Loucy (cell line): ENCODE results near the gene BLID.

Source experiments
- H2AFZ ChIP-seq: fragments of 200-600 bp; sonication (generic); 2 replicates; pipeline ENCODE4 v1.6.0; 2016; ENCODE audit warnings: antibody characterized with exemption, mild to moderate bottlenecking, low read length, moderate library complexity
- H3F3A ChIP-seq: fragments of 200-600 bp; 2 replicates; pipeline ENCODE4 v1.6.0; 2016; ENCODE audit warnings: antibody characterized with exemption, low read depth, mild to moderate bottlenecking
- H3K27me3 ChIP-seq: fragments of 200-600 bp; sonication (generic); 2 replicates; pipeline ENCODE4 v1.6.1; 2014; ENCODE audit warnings: low read length, mild to moderate bottlenecking; ENCODE audit not compliant: insufficient read depth, poor library complexity, severe bottlenecking
- H3K36me3 ChIP-seq: fragments of 200-600 bp; sonication (generic); 2 replicates; pipeline ENCODE4 v1.6.1; 2016; ENCODE audit warnings: low read length; ENCODE audit not compliant: insufficient read depth
- H3K4me1 ChIP-seq: fragments of 200-600 bp; sonication (generic); 2 replicates; pipeline ENCODE4 v1.5.1; 2014; ENCODE audit warnings: low read length, mild to moderate bottlenecking; ENCODE audit not compliant: insufficient read depth, poor library complexity, severe bottlenecking
- H3K4me2 ChIP-seq: fragments of 200-600 bp; sonication (generic); 2 replicates; pipeline ENCODE4 v1.6.0; 2014; ENCODE audit warnings: antibody characterized with exemption, low read length, low read depth, mild to moderate bottlenecking; ENCODE audit not compliant: poor library complexity, severe bottlenecking
- H3K4me3 ChIP-seq: fragments of 200-600 bp; sonication (generic); 2 replicates; pipeline ENCODE4 v1.5.1; 2014; ENCODE audit warnings: low read length, mild to moderate bottlenecking, mixed read lengths; ENCODE audit not compliant: poor library complexity, severe bottlenecking
- H3K79me2 ChIP-seq: fragments of 200-600 bp; sonication (generic); 2 replicates; pipeline ENCODE4 v1.6.1; 2014; ENCODE audit warnings: low read length; ENCODE audit not compliant: insufficient read depth
- H3K9ac ChIP-seq: fragments of 200-600 bp; sonication (generic); 2 replicates; pipeline ENCODE4 v1.6.0; 2014; ENCODE audit warnings: mild to moderate bottlenecking, low read depth, low read length, moderate library complexity; ENCODE audit not compliant: poor library complexity, severe bottlenecking
- H3K9me2 ChIP-seq: fragments of 200-600 bp; sonication (generic); replicated peaks from 2 replicates; pipeline ENCODE4 v1.6.1; 2016; ENCODE audit warnings: low read depth, low read length, mixed read lengths
- H3K9me3 ChIP-seq: fragments of 200-600 bp; sonication (generic); 2 replicates; pipeline ENCODE4 v1.6.1; 2014; ENCODE audit warnings: mild to moderate bottlenecking, antibody characterized with exemption, low read length, low read depth; ENCODE audit not compliant: insufficient read depth
- H4K20me1 ChIP-seq: fragments of 200-600 bp; sonication (generic); 2 replicates; pipeline ENCODE4 v1.6.0; 2014; ENCODE audit warnings: antibody characterized with exemption, low read length, mild to moderate bottlenecking; ENCODE audit not compliant: insufficient read depth, poor library complexity, severe bottlenecking
- EZH2phosphoT487 ChIP-seq: fragments of 200-600 bp; IDR thresholded peaks from 2 replicates; pipeline ENCODE4 v1.6.1; 2018; ENCODE audit warnings: antibody characterized with exemption, mild to moderate bottlenecking, moderate library complexity, borderline replicate concordance
- TF ChIP-seq, protein P1 (sequence below): fragments of 200-600 bp; sonication (generic); conservative IDR thresholded peaks from 2 replicates; pipeline ENCODE4 v1.5.1; 2014; ENCODE audit warnings: mild to moderate bottlenecking, antibody characterized with exemption, low read length

BLID gene

GRCh38 chr11:122068837-122069236, 47.2 kb downstream of the BLID start:
- Histone ChIP-seq H3K4me2 (no peak overlapping the region), H3K9ac (no peak overlapping the region), H3K27me3 (no peaks in the 10 kb centered on the region), H3K9me2 (no peaks in the 10 kb centered on the region), H3K4me1 (no peaks in the 10 kb centered on the region), H3K79me2 (no peaks in the 10 kb centered on the region), H3K36me3 (no peaks in the 10 kb centered on the region), H3K4me3 (no peak overlapping the region), H3F3A (no peaks in the 10 kb centered on the region), H4K20me1 (no peaks in the 10 kb centered on the region), H3K9me3 (no peaks in the 10 kb centered on the region), H2AFZ (no peak overlapping the region)
- TF ChIP-seq, protein P1, sequence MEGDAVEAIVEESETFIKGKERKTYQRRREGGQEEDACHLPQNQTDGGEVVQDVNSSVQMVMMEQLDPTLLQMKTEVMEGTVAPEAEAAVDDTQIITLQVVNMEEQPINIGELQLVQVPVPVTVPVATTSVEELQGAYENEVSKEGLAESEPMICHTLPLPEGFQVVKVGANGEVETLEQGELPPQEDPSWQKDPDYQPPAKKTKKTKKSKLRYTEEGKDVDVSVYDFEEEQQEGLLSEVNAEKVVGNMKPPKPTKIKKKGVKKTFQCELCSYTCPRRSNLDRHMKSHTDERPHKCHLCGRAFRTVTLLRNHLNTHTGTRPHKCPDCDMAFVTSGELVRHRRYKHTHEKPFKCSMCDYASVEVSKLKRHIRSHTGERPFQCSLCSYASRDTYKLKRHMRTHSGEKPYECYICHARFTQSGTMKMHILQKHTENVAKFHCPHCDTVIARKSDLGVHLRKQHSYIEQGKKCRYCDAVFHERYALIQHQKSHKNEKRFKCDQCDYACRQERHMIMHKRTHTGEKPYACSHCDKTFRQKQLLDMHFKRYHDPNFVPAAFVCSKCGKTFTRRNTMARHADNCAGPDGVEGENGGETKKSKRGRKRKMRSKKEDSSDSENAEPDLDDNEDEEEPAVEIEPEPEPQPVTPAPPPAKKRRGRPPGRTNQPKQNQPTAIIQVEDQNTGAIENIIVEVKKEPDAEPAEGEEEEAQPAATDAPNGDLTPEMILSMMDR, result no peak

- Histone ChIP-seq H3K9me3 (no peaks in the 10 kb centered on the region), H3K4me3 (no peak overlapping the region), H3K27me3 (no peaks in the 10 kb centered on the region), H2AFZ (no peak overlapping the region), H3K9me2 (no peaks in the 10 kb centered on the region), H3K4me1 (no peaks in the 10 kb centered on the region), H3K4me2 (no peak overlapping the region), H3F3A (no peaks in the 10 kb centered on the region), H3K36me3 (no peaks in the 10 kb centered on the region), H4K20me1 (no peaks in the 10 kb centered on the region), H3K9ac (no peak overlapping the region), H3K79me2 (no peaks in the 10 kb centered on the region)
- TF ChIP-seq, protein P1, result no peak
- TF ChIP-seq EZH2phosphoT487, result no peak
Observed at GRCh38 chr11:122068141-122068540, 47.9 kb downstream of the BLID start.
